GM21619 (cell line): ENCODE data around the gene ROR2.

Experiments used
- ATAC-seq: cut with Tn5 transposase; IDR thresholded peaks from one replicate; pipeline ENCODE4 v1.9.1; 2021; ENCODE audit not compliant: unreplicated experiment

ROR2 gene

GRCh38 chr9:91589101-91589553, 360.9 kb downstream of the ROR2 start:
- ATAC-seq = no peak

- ATAC-seq = no peak
Observed at GRCh38 chr9:91586282-91586681, 363.7 kb downstream of the ROR2 start.

GRCh38 chr9:91583966-91584365, 366.1 kb downstream of the ROR2 start:
- no peak for ATAC-seq

- ATAC-seq = no peak
Observed at GRCh38 chr9:91583161-91583875, 366.7 kb downstream of the ROR2 start.

- no peak for ATAC-seq
Observed at GRCh38 chr9:91582181-91582580, 367.8 kb downstream of the ROR2 start.

GRCh38 chr9:91580136-91580535, 369.9 kb downstream of the ROR2 start:
- ATAC-seq = no peak

GRCh38 chr9:91578911-91579310, 371.1 kb downstream of the ROR2 start:
- no peak for ATAC-seq

- no peak for ATAC-seq
Observed at GRCh38 chr9:91577633-91578061, 372.4 kb downstream of the ROR2 start.

- ATAC-seq = no peak
Observed at GRCh38 chr9:91572811-91573210, 377.2 kb downstream of the ROR2 start.

- no peak for ATAC-seq
Observed at GRCh38 chr9:91572044-91572443, 378.0 kb downstream of the ROR2 start.

- no peak for ATAC-seq
Observed at GRCh38 chr9:91571036-91571435, 379.0 kb downstream of the ROR2 start.

GRCh38 chr9:91567642-91568274, 382.3 kb downstream of the ROR2 start:
- ATAC-seq = no peak

- no peak for ATAC-seq
Observed at GRCh38 chr9:91564081-91564670, 385.9 kb downstream of the ROR2 start.

- no peak for ATAC-seq
Observed at GRCh38 chr9:91562416-91562815, 387.6 kb downstream of the ROR2 start.

- no peak for ATAC-seq
Observed at GRCh38 chr9:91560301-91560700, 389.7 kb downstream of the ROR2 start.

GRCh38 chr9:91558879-91559278, 391.1 kb downstream of the ROR2 start:
- ATAC-seq = no peak

GRCh38 chr9:91558395-91558794, 391.6 kb downstream of the ROR2 start:
- ATAC-seq = no peak

GRCh38 chr9:91557327-91557726, 392.7 kb downstream of the ROR2 start:
- no peak for ATAC-seq

GRCh38 chr9:91555132-91555531, 394.9 kb downstream of the ROR2 start:
- no peak for ATAC-seq

- ATAC-seq = no peak
Observed at GRCh38 chr9:91549177-91549576, 400.9 kb downstream of the ROR2 start.

GRCh38 chr9:91547081-91547480, 402.9 kb downstream of the ROR2 start:
- ATAC-seq = no peak

GRCh38 chr9:91546574-91546973, 403.5 kb downstream of the ROR2 start:
- ATAC-seq = no peak
